Ecto neural progenitor cell (in vitro differentiated cells): ENCODE measurements around the gene ACACB.

Experiments used
- DNase-seq: peaks from one replicate; pipeline ENCODE4 v3.0.0-alpha.2; 2018; ENCODE audit warnings: low spot score

The ACACB gene

GRCh38 chr12:109221277-109221931 lies 105.0 kb downstream of the ACACB start:
- no peak for DNase-seq

- no peak for DNase-seq
These were observed 105.7 kb downstream of the ACACB start for GRCh38 chr12:109222062-109222461.

- DNase-seq: no peak
These were observed 106.1 kb downstream of the ACACB start for GRCh38 chr12:109222496-109222895.

GRCh38 chr12:109223211-109223610 lies 106.8 kb downstream of the ACACB start:
- DNase-seq: no peak

- no peak for DNase-seq
These were observed 107.5 kb downstream of the ACACB start for GRCh38 chr12:109223868-109224267.

GRCh38 chr12:109228664-109229063 lies 112.3 kb downstream of the ACACB start:
- no peak for DNase-seq

GRCh38 chr12:109230193-109230592 lies 113.8 kb downstream of the ACACB start:
- no peak for DNase-seq

- no peak for DNase-seq
These were observed 116.3 kb downstream of the ACACB start for GRCh38 chr12:109232731-109233130.

GRCh38 chr12:109234012-109234411 lies 117.6 kb downstream of the ACACB start:
- no peak for DNase-seq

GRCh38 chr12:109236257-109236656 lies 119.9 kb downstream of the ACACB start:
- DNase-seq: no peak

- DNase-seq: no peak
These were observed 122.8 kb downstream of the ACACB start for GRCh38 chr12:109239179-109239578.

- DNase-seq: no peak
These were observed 123.3 kb downstream of the ACACB start for GRCh38 chr12:109239691-109240090.

GRCh38 chr12:109240365-109240764 lies 124.0 kb downstream of the ACACB start:
- no peak for DNase-seq

GRCh38 chr12:109241936-109242335 lies 125.5 kb downstream of the ACACB start:
- no peak for DNase-seq

GRCh38 chr12:109244073-109244472 lies 127.7 kb downstream of the ACACB start:
- DNase-seq: no peak

- DNase-seq: no peak
These were observed 129.8 kb downstream of the ACACB start for GRCh38 chr12:109246221-109246620.

GRCh38 chr12:109247831-109248654 lies 131.7 kb downstream of the ACACB start:
- no peak for DNase-seq

GRCh38 chr12:109250523-109250922 lies 134.1 kb downstream of the ACACB start:
- DNase-seq: no peak

GRCh38 chr12:109252799-109253198 lies 136.4 kb downstream of the ACACB start:
- no peak for DNase-seq

- no peak for DNase-seq
These were observed 137.6 kb downstream of the ACACB start for GRCh38 chr12:109253913-109254544.

GRCh38 chr12:109255377-109255776 lies 139.0 kb downstream of the ACACB start:
- no peak for DNase-seq

- DNase-seq: no peak
These were observed 139.6 kb downstream of the ACACB start for GRCh38 chr12:109256011-109256410.

- DNase-seq: no peak
These were observed 141.8 kb downstream of the ACACB start for GRCh38 chr12:109258201-109258600.
